ENCODE data around the gene KLHL3. TPM values are rescaled to one million over a fixed set of nuclear protein-coding genes. Genes with fewer than 3 reads are reported as not detected.
A peak's percentile ranks its signal among the peaks of the same experiment; 100 is the strongest.

The KLHL3 gene
- total RNA-seq, 1 experiment from 2014 or later: 16.9 TPM

DNA sequence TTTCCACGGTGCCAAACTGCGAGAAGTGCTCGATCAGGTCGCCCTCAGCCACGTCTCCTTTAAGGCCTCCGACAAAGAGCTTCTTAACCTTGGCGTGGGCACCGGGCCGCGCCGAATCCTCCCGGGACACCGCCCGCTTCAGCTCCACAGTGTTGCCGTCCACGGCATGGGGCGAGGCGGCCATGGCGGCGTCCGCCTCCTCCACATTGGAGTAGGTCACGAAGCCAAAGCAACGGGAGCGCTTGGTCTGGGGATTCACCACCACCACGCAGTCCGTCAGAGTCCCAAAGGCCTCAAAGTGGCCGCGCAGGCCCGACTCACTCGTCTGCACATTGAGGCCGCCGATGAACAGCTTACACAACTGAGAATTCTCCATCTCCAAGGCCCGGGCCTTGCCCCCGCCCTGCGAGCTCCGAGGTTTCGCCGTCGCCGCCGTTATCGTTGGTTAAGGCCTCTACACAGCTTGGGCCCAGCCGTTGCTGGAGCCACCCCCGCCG, 17.9 kb upstream of the KLHL3 start:
- peak overlapping the region; percentile 97 for H3K4me3 Mint-ChIP-seq (ENCODE audit: low read depth, unreplicated experiment)
- no peaks in the 10 kb centered on the region for H3K9me3 Mint-ChIP-seq (ENCODE audit: low read depth, unreplicated experiment)
- TF ChIP-seq, protein P1, sequence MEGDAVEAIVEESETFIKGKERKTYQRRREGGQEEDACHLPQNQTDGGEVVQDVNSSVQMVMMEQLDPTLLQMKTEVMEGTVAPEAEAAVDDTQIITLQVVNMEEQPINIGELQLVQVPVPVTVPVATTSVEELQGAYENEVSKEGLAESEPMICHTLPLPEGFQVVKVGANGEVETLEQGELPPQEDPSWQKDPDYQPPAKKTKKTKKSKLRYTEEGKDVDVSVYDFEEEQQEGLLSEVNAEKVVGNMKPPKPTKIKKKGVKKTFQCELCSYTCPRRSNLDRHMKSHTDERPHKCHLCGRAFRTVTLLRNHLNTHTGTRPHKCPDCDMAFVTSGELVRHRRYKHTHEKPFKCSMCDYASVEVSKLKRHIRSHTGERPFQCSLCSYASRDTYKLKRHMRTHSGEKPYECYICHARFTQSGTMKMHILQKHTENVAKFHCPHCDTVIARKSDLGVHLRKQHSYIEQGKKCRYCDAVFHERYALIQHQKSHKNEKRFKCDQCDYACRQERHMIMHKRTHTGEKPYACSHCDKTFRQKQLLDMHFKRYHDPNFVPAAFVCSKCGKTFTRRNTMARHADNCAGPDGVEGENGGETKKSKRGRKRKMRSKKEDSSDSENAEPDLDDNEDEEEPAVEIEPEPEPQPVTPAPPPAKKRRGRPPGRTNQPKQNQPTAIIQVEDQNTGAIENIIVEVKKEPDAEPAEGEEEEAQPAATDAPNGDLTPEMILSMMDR (IDR thresholded peaks at IDR 0.05; ENCODE audit: unreplicated experiment): no peak
- BruUV-seq (replicated peaks): TSS peak; percentile 84
- CTCF ChIA-PET: interaction anchor here (0.9 to 1.9 kb wide), 5 partner anchors 11 to 93 kb away, joined by 3 to 6 read pairs (median 5); no protein-coding TSS in a partner anchor
- no peaks in the 10 kb centered on the region for H3K27me3 Mint-ChIP-seq (ENCODE audit: unreplicated experiment)
- DNase-seq: peak; percentile 26
- H3K27ac Mint-ChIP-seq (ENCODE audit: unreplicated experiment): peak overlapping the region; percentile 100
- peaks cover 61% of the 10 kb centered on the region for H3K36me3 Mint-ChIP-seq (ENCODE audit: insufficient read depth, unreplicated experiment)
- peaks cover 25% of the 10 kb centered on the region for H3K4me1 Mint-ChIP-seq (ENCODE audit: low read depth, unreplicated experiment)
- intact Hi-C loops (cut with micrococcal nuclease; ENCODE audit: unreplicated experiment): no loop called here

DNA sequence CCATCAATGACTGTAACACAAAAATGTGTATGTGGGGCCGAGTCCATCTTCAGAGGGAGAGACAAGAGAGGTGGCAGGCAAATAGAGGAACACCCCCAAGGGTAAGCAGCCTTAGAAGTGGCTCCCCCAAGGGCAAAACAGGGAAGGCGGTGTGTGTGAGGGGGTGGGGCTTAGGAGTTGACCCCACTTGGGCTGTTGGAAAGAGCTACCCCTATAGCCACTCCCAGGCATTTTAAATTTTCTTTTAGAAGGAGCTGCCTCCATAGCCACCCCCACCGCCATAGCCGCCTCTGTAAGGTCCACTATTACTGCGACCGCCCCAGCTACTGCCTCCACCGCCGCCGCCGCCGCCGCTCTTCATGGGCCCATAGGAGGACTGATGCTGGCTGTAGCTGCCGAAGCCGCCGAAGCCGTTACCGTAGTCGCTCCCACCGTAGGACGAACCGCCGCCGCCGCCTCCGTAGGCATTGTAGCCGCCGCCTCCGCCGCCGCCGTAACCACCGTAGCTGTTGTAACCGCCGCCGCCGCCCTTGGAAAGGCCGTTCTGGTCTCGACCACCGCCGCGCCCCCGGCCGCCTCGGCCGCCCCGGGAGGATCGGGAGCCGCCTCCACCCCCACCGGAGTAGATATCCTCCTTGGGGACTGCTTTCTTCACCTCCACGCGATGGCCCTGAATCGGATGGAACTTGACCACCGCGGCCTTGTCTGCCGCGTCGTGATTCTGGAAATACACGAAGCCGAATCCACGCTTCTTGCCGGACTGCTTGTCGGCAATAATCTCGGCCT, 17.2 kb upstream of the KLHL3 start:
- TF ChIP-seq, protein P1 (IDR thresholded peaks at IDR 0.05; ENCODE audit: unreplicated experiment): no peak
- Mint-ChIP-seq H3K27me3 (ENCODE audit: unreplicated experiment) (no peaks in the 10 kb centered on the region), H3K4me3 (ENCODE audit: low read depth, unreplicated experiment) (peak overlapping the region; percentile 97), H3K36me3 (ENCODE audit: insufficient read depth, unreplicated experiment) (peaks cover 57% of the 10 kb centered on the region), H3K27ac (ENCODE audit: unreplicated experiment) (peak overlapping the region; percentile 100), H3K9me3 (ENCODE audit: low read depth, unreplicated experiment) (no peaks in the 10 kb centered on the region), H3K4me1 (ENCODE audit: low read depth, unreplicated experiment) (peaks cover 18% of the 10 kb centered on the region)
- peak; percentile 29 for DNase-seq
- intact Hi-C loops (cut with micrococcal nuclease; ENCODE audit: unreplicated experiment): no loop called here
- CTCF ChIA-PET: interaction anchor here (0.5 to 1.9 kb wide), 7 partner anchors 10 to 1721 kb away, joined by 3 to 8 read pairs (median 5); no protein-coding TSS in a partner anchor
- TSS peak; percentile 28 for BruUV-seq (replicated peaks)

DNA sequence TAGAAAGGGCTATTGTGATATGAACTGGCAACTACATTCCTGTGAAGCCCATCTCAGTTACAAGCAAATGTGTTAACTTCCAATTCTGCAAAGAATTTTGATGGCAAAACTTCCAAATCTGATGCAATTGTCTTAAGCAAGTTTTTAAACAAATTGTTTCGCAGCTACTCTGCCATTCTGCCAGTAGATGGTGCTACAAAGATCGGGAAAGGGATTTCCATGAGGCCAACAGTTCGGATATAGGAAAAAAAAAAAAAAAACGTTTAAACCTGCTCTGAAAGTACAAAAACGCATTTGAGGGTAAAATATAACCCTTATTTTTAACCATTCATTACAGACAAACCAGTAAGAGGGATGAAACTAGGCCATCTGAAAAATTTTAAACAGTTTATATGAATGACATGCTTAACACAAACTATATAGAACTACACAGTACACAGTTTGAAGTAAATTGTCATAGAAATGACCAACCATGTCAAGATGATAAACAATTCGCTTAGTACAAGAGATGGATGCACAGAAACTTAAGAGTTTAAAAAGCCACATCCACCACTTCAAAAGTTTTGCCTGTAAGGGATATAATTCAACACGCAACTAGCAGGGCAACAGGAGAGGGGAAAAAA, 16.1 kb upstream of the KLHL3 start:
- intact Hi-C loops (cut with micrococcal nuclease; ENCODE audit: unreplicated experiment): no loop called here
- CTCF ChIA-PET: interaction anchor here (0.7 to 1.7 kb wide), 13 partner anchors 10 to 1668 kb away, joined by 3 to 9 read pairs (median 5); partner anchors contain the start of gene KLHL3
- peak; percentile 30 for DNase-seq
- Mint-ChIP-seq H3K9me3 (ENCODE audit: low read depth, unreplicated experiment) (no peaks in the 10 kb centered on the region), H3K4me1 (ENCODE audit: low read depth, unreplicated experiment) (peaks cover 14% of the 10 kb centered on the region), H3K27ac (ENCODE audit: unreplicated experiment) (peak overlapping the region; percentile 100), H3K27me3 (ENCODE audit: unreplicated experiment) (no peaks in the 10 kb centered on the region), H3K4me3 (ENCODE audit: low read depth, unreplicated experiment) (peak overlapping the region; percentile 97), H3K36me3 (ENCODE audit: insufficient read depth, unreplicated experiment) (peaks cover 57% of the 10 kb centered on the region)
- TF ChIP-seq, protein P1 (IDR thresholded peaks at IDR 0.05; ENCODE audit: unreplicated experiment): peak; percentile 65
- no TSS peak for BruUV-seq (replicated peaks)

DNA sequence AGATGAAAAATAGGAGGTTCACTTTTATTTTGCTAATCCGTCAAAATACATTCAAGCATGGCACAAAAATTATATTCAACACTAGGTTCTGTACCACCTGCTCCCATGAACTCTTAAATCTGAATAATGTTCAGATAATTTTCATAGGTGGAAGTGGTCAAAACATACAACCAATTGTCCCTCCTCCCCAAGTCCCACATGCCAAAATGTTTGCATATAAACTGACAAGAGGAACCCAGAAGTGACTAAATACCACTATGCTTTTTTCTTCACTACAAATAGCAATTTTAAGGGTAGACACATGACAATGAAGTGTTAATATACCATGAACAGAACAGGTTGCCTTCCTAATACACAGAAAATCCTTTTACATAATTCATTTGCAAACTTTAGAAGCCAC, 14.5 kb upstream of the KLHL3 start:
- no peak for DNase-seq
- TF ChIP-seq, protein P1 (IDR thresholded peaks at IDR 0.05; ENCODE audit: unreplicated experiment): no peak
- Mint-ChIP-seq H3K4me3 (ENCODE audit: low read depth, unreplicated experiment) (peak overlapping the region; percentile 97), H3K27me3 (ENCODE audit: unreplicated experiment) (no peaks in the 10 kb centered on the region), H3K4me1 (ENCODE audit: low read depth, unreplicated experiment) (peaks cover 8% of the 10 kb centered on the region), H3K9me3 (ENCODE audit: low read depth, unreplicated experiment) (no peaks in the 10 kb centered on the region), H3K36me3 (ENCODE audit: insufficient read depth, unreplicated experiment) (peaks cover 46% of the 10 kb centered on the region), H3K27ac (ENCODE audit: unreplicated experiment) (peak overlapping the region; percentile 19)
- BruUV-seq (replicated peaks): no TSS peak
- intact Hi-C loops (cut with micrococcal nuclease; ENCODE audit: unreplicated experiment): no loop called here
- CTCF ChIA-PET: interaction anchor here (0.9 to 1.7 kb wide), 3 partner anchors 31 to 90 kb away, joined by 3 to 9 read pairs (median 6); no protein-coding TSS in a partner anchor
